NT2/D1 (cell line): Measurements from ENCODE around the gene CACNA2D1.

Experiments
- DNase-seq: peaks from one replicate; pipeline ENCODE4 v3.0.0-alpha.2; 2011; ENCODE audit warnings: low read depth, low spot score
- H3K27me3 ChIP-seq: 2 replicates; pipeline ENCODE4 v1.6.0; 2011; ENCODE audit warnings: mild to moderate bottlenecking; ENCODE audit not compliant: insufficient read length, insufficient read depth
- H3K36me3 ChIP-seq: 2 replicates; pipeline ENCODE4 v1.6.1; 2011; ENCODE audit warnings: mild to moderate bottlenecking, low read length, mixed read lengths; ENCODE audit not compliant: insufficient read depth, insufficient read length
- H3K4me1 ChIP-seq: 2 replicates; pipeline ENCODE4 v1.5.1; 2011; ENCODE audit not compliant: insufficient read depth, insufficient read length
- H3K4me3 ChIP-seq: 2 replicates; pipeline ENCODE4 v1.5.1; 2011; ENCODE audit warnings: low read depth; ENCODE audit not compliant: insufficient read length
- H3K9ac ChIP-seq: 2 replicates; pipeline ENCODE4 v1.6.0; 2011; ENCODE audit warnings: low read depth; ENCODE audit not compliant: insufficient read length
- H3K9me3 ChIP-seq: 2 replicates; pipeline ENCODE4 v1.5.1; 2011; ENCODE audit warnings: mild to moderate bottlenecking, low read length; ENCODE audit not compliant: insufficient read depth
- SUZ12 ChIP-seq: IDR thresholded peaks from 2 replicates; pipeline ENCODE4 v1.6.1; 2011; ENCODE audit not compliant: insufficient read length, insufficient read depth; ENCODE audit errors: extremely low read depth
- YY1 ChIP-seq: IDR thresholded peaks from 2 replicates; pipeline ENCODE4 v1.6.1; 2011; ENCODE audit not compliant: insufficient read length, insufficient read depth
- ZNF274 ChIP-seq: IDR thresholded peaks from 2 replicates; pipeline ENCODE4 v1.6.1; 2011; ENCODE audit warnings: mild to moderate bottlenecking, low read depth, low read length

Gene CACNA2D1

DNA sequence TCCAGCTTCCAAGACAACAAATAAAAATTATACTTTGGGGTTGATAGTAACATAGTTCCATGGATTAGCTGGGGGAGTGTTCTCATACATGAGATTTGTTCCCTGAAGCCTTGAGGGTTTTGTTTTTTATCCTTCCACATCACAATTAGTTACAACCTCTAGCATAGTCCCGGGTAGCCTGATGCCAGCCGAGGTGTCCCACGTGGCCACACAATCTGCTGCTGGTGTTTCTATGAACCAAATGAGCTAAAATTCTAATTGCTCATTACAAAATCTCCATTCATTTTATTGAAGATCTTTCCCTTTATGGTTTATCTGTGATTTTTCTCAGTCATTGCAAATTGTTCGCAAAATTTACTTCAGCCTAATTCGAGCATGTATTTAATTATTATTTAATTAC, 84.7 kb downstream of the CACNA2D1 start:
- Histone ChIP-seq H3K4me1 (no peaks in the 10 kb centered on the region), H3K4me3 (no peak overlapping the region), H3K9ac (no peak overlapping the region), H3K36me3 (no peaks in the 10 kb centered on the region), H3K27me3 (no peaks in the 10 kb centered on the region), H3K9me3 (no peaks in the 10 kb centered on the region)
- no peak for DNase-seq
- no peak for TF ChIP-seq YY1
- TF ChIP-seq SUZ12 = no peak
- TF ChIP-seq ZNF274 = no peak

DNA sequence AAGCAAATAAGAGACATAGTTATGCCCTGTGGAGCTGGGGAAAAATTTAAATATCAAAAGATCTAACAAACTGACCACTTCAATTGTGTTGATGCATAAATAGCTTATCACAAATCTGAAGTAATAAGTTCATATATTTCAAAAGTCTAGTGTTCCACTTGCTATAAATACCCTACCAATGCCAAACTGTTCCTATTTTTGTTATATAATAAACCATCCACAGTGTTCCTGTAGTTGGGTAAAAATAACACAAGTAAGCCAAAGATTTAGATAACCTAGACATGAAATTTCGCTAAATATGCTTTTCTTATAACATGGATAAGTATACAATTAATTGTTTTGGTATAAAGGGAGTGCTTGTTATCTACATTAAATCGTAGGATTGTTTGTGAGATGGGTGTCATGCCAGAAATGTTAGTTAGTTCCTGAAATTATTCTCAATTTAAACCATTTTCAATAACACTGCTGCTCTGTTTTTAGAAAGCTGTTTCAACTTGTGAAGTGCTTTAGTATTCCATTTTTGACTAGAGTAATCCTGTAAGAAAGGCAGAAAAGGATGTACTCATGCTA, 85.5 kb downstream of the CACNA2D1 start:
- Histone ChIP-seq H3K4me1 (no peaks in the 10 kb centered on the region), H3K27me3 (no peaks in the 10 kb centered on the region), H3K36me3 (no peaks in the 10 kb centered on the region), H3K4me3 (no peak overlapping the region), H3K9me3 (no peaks in the 10 kb centered on the region), H3K9ac (no peak overlapping the region)
- TF ChIP-seq YY1 (no peak), ZNF274 (no peak), SUZ12 (no peak)
- no peak for DNase-seq

DNA sequence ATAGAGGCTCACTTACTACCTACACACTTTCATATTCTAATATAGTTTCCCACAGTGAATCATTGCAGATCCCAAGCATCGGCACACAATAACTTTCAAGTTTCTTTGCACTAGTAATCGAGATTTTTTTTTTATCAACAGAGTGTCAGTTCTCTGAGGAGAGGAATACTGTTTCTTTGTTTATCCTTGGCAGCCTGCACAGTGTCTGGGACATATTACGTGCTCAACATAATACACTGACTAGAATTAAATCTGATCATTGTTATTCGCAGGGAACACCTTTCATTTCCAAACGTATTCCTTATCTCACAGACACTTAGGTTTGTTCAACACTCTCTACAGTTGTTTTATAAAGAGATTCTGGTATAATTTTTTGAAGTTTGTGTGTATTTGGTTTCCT, 95.3 kb downstream of the CACNA2D1 start:
- Histone ChIP-seq H3K9ac (no peak overlapping the region), H3K4me3 (no peak overlapping the region), H3K9me3 (no peaks in the 10 kb centered on the region), H3K36me3 (no peaks in the 10 kb centered on the region), H3K27me3 (no peaks in the 10 kb centered on the region), H3K4me1 (no peaks in the 10 kb centered on the region)
- no peak for DNase-seq
- no peak for TF ChIP-seq ZNF274
- TF ChIP-seq YY1 = no peak
- TF ChIP-seq SUZ12 = no peak

DNA sequence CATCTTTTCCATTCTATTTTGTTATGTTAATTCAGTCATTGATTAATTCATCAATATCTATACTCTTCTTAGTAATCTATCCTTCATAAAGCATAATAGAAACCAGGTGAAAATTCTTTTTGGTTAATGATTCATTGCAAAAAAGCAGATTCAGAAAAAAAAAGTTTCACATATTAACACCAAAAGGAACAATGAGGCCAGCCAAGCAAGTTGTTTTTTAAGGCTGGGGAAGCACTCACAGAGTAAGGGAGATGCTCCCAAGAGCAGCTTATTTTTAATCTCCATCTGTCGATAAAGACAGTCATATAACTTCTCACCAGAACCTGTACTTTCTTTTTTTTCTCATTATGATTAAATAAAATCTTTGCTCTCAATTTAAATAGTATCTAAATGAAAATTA, 95.8 kb downstream of the CACNA2D1 start:
- H3K4me3 ChIP-seq = no peak overlapping the region

DNA sequence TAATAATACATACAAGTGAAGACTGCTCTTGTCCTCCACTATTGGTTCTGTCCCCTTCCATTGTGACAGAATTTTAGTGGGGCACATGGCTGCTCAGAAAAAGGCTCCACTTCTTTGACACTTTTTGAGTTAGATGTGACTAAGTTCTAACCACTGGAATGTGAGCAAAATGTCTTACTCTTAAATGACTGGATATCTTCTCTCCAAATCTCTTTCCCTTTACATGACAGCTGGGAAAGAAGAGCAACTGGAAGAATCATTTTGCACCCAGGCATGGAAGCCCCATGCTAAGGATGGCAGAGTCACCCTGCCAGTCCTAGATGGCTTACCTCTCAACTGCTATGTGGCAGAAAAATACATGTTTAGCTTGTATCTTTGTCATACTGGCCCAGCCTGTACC, 97.7 kb downstream of the CACNA2D1 start:
- no peak for DNase-seq
- Histone ChIP-seq H3K4me3 (no peak overlapping the region), H3K4me1 (no peaks in the 10 kb centered on the region), H3K9me3 (no peaks in the 10 kb centered on the region), H3K27me3 (no peaks in the 10 kb centered on the region), H3K9ac (no peak overlapping the region), H3K36me3 (no peaks in the 10 kb centered on the region)
- TF ChIP-seq ZNF274 (no peak), SUZ12 (no peak), YY1 (no peak)

More for the DNA sequence above, 95.8 kb downstream of the CACNA2D1 start:
- H3K4me1 ChIP-seq = no peaks in the 10 kb centered on the region
- DNase-seq = no peak
- no peaks in the 10 kb centered on the region for H3K36me3 ChIP-seq
- no peak overlapping the region for H3K9ac ChIP-seq
- H3K27me3 ChIP-seq = no peaks in the 10 kb centered on the region
- no peaks in the 10 kb centered on the region for H3K9me3 ChIP-seq
- TF ChIP-seq YY1 (no peak), SUZ12 (no peak), ZNF274 (no peak)

DNA sequence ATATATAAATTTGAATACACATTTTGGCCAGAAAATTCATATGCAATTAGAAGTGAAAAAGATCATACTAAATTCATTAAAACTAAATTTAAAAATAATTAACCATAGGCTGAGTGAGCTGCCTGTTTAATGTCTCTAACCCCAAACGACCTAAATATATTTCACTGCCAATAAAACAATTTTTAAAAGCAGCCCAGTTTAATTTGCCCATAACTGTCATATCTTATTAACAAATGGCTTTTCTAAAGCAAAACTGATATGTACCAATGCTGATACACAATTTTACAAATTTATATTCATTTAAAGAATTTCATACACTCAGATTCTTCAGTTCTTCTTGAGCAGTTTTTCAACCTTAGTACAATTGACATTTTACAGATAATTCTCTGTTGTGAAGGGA, 99.9 kb downstream of the CACNA2D1 start:
- Histone ChIP-seq H3K9me3 (no peaks in the 10 kb centered on the region), H3K36me3 (no peaks in the 10 kb centered on the region), H3K9ac (no peak overlapping the region), H3K27me3 (no peaks in the 10 kb centered on the region), H3K4me1 (no peaks in the 10 kb centered on the region), H3K4me3 (no peak overlapping the region)
- no peak for TF ChIP-seq SUZ12
- DNase-seq = no peak

DNA sequence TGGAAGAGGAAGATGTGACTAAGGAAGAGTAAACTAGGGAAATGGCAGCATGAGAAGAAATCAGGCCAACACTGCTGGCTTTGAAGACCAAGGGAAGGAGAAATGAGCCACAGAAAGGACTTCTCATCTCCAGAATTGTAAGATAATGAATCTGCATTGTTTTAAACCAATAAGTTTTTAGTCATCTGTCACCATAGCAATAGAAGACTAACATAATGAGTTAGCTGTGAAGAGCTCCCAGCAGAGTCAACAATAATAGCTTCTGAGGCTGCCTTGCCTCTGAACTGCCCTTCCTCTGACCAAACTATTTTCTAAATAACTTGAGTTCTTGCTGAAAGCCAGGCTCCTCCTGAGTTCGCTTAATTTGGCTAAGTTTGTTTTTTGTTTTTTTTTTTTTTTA, 103.6 kb downstream of the CACNA2D1 start:
- Histone ChIP-seq H3K27me3 (no peaks in the 10 kb centered on the region), H3K4me1 (no peaks in the 10 kb centered on the region), H3K9ac (no peak overlapping the region), H3K36me3 (no peaks in the 10 kb centered on the region), H3K4me3 (no peak overlapping the region), H3K9me3 (no peaks in the 10 kb centered on the region)
- no peak for TF ChIP-seq SUZ12
- no peak for TF ChIP-seq YY1
- no peak for TF ChIP-seq ZNF274
- DNase-seq = no peak
